Measurements from ENCODE around the gene LETMD1. TPM values are rescaled to one million over a fixed set of nuclear protein-coding genes. Genes with fewer than 3 reads are reported as not detected.

Gene LETMD1
- total RNA-seq (100 to 1,000 TPM in 1 of 5 experiments, 10 to 100 TPM in 4; 58.8 to 101 (median 77.0) TPM), polyA plus RNA-seq (10 to 100 TPM; 32.4 to 42.0 TPM), total RNA-seq (76.9 reads per million, percentile 80 among the genes with 10 or more reads in this experiment)

- Mint-ChIP-seq H3K9me3 (peaks cover 0 to 1% (median 0%) of the 10 kb centered on the region in 11 donors), H3K4me3 (peak within 1 kb of the TSS; percentile 93 to 98 (median 96)), H3K36me3 (peaks cover 0 to 9% (median 6%) of the 10 kb centered on the region in 5 donors), H3K4me1 (peaks cover 15 to 44% (median 36%) of the 10 kb centered on the region in 7 donors), H3K27ac (peak within 1 kb of the TSS; percentile 93 to 99 (median 96)), H3K27me3 (no peaks in the 10 kb centered on the region)
- DNase-seq (peak; percentile 81 to 96 (median 95)), ATAC-seq (peak; percentile 97)
- Histone ChIP-seq H3K9me3 (ENCODE audit: control insufficient read depth in 2 of 3, low read length in 3 of 3) (no peaks in the 10 kb centered on the region), H3K27ac (ENCODE audit: low read depth, low read length) (peak within 1 kb of the TSS; percentile 81), H3K4me1 (ENCODE audit: control insufficient read depth in 2 of 2, insufficient read depth in 2 of 2, low read length in 2 of 2) (peaks cover 20 to 23% of the 10 kb centered on the region in 2 donors), H3K27me3 (ENCODE audit: control insufficient read depth in 2 of 2, insufficient read depth in 2 of 2, low read length in 2 of 2) (no peaks in the 10 kb centered on the region), H3K36me3 (ENCODE audit: control insufficient read depth in 2 of 3, insufficient read depth in 3 of 3, low read length in 3 of 3) (peaks cover 0 to 6% (median 1%) of the 10 kb centered on the region in 3 experiments), H3K4me3 (ENCODE audit: low read length) (peak within 1 kb of the TSS; percentile 75)
- intact Hi-C loops (cut with micrococcal nuclease) = loop anchor here (1.0 to 10.0 kb wide), 16 partner anchors 22 to 1957 kb away; partner anchors contain the start of genes CSRNP2 (in 2 of the 2), DAZAP2 (in 2 of the 2), POU6F1 (in 2 of the 2) and SLC11A2 (in 2 of the 2)
- CTCF ChIA-PET = interaction anchor here (0.6 to 1.8 kb wide), 3 partner anchors 20 to 26 kb away, joined by 3 to 12 read pairs (median 4); no protein-coding TSS in a partner anchor
- POLR2A ChIA-PET = interaction anchor here (0.5 to 1.7 kb wide), 8 partner anchors 21 to 253 kb away, joined by 3 to 8 read pairs (median 4); partner anchors contain the start of gene SLC11A2
Measured at GRCh38 chr12:51047655-51048540, at the start of gene LETMD1. LETMD1 (plus strand) TSS chr12:51048327; CDS start chr12:51048357, 30 bp downstream.

GRCh38 chr12:50999093-50999492 lies 49.0 kb upstream of the LETMD1 start:
- H3K9me3 ChIP-seq (ENCODE audit: control insufficient read depth in 2 of 3, low read length in 3 of 3) = no peaks in the 10 kb centered on the region
- no peak overlapping the region for H3K27ac Mint-ChIP-seq
- peaks cover 0 to 61% (median 0%) of the 10 kb centered on the region in 3 experiments for H3K36me3 ChIP-seq (ENCODE audit: control insufficient read depth in 2 of 3, insufficient read depth in 3 of 3, low read length in 3 of 3)
- ATAC-seq = no peak
- ChIA-PET CTCF (interaction anchor here (0.6 to 0.7 kb wide), 2 partner anchors 10 to 165 kb away, joined by 3 read pairs; no protein-coding TSS in a partner anchor), POLR2A (interaction anchor here (0.6 to 1.0 kb wide), 3 partner anchors 27 to 236 kb away, joined by 3 to 4 read pairs (median 4); partner anchors contain the start of genes ATF1 and SLC11A2)
- no peaks in the 10 kb centered on the region for H3K27me3 Mint-ChIP-seq
- no peaks in the 10 kb centered on the region for H3K27me3 ChIP-seq (ENCODE audit: control insufficient read depth in 2 of 2, insufficient read depth in 2 of 2, low read length in 2 of 2)
- no peak overlapping the region for H3K27ac ChIP-seq (ENCODE audit: low read depth, low read length)
- no peak overlapping the region for H3K4me3 Mint-ChIP-seq
- intact Hi-C loops (cut with micrococcal nuclease) = no loop called here
- peaks cover 0 to 1% (median 0%) of the 10 kb centered on the region in 11 donors for H3K9me3 Mint-ChIP-seq
- H3K4me3 ChIP-seq (ENCODE audit: low read length) = no peak overlapping the region
- H3K4me1 Mint-ChIP-seq = peaks cover 0 to 2% (median 0%) of the 10 kb centered on the region in 7 donors
- peaks cover 11 to 52% (median 37%) of the 10 kb centered on the region in 5 donors for H3K36me3 Mint-ChIP-seq
- DNase-seq = no peak
- no peaks in the 10 kb centered on the region for H3K4me1 ChIP-seq (ENCODE audit: control insufficient read depth in 2 of 2, insufficient read depth in 2 of 2, low read length in 2 of 2)

GRCh38 chr12:51000245-51000644 lies 47.9 kb upstream of the LETMD1 start:
- no peaks in the 10 kb centered on the region for H3K9me3 Mint-ChIP-seq
- ATAC-seq (no peak), DNase-seq (no peak)
- Histone ChIP-seq H3K27me3 (ENCODE audit: control insufficient read depth in 2 of 2, insufficient read depth in 2 of 2, low read length in 2 of 2) (no peaks in the 10 kb centered on the region), H3K27ac (ENCODE audit: low read depth, low read length) (no peak overlapping the region), H3K4me1 (ENCODE audit: control insufficient read depth in 2 of 2, insufficient read depth in 2 of 2, low read length in 2 of 2) (no peaks in the 10 kb centered on the region), H3K9me3 (ENCODE audit: control insufficient read depth in 2 of 3, low read length in 3 of 3) (no peaks in the 10 kb centered on the region), H3K4me3 (ENCODE audit: low read length) (no peak overlapping the region), H3K36me3 (ENCODE audit: control insufficient read depth in 2 of 3, insufficient read depth in 3 of 3, low read length in 3 of 3) (peaks cover 0 to 61% (median 0%) of the 10 kb centered on the region in 3 experiments)
- ChIA-PET POLR2A (no interaction called here), CTCF (no interaction called here)
- H3K4me1 Mint-ChIP-seq = peaks cover 0 to 2% (median 0%) of the 10 kb centered on the region in 7 donors
- H3K27ac Mint-ChIP-seq = no peak overlapping the region
- intact Hi-C loops (cut with micrococcal nuclease) = no loop called here
- no peak overlapping the region for H3K4me3 Mint-ChIP-seq
- peaks cover 3 to 56% (median 33%) of the 10 kb centered on the region in 5 donors for H3K36me3 Mint-ChIP-seq
- no peaks in the 10 kb centered on the region for H3K27me3 Mint-ChIP-seq

GRCh38 chr12:51001799-51002198 lies 46.3 kb upstream of the LETMD1 start:
- H3K36me3 Mint-ChIP-seq = peaks cover 8 to 55% (median 22%) of the 10 kb centered on the region in 5 donors
- DNase-seq (no peak), ATAC-seq (no peak)
- H3K36me3 ChIP-seq (ENCODE audit: control insufficient read depth in 2 of 3, insufficient read depth in 3 of 3, low read length in 3 of 3) = peaks cover 0 to 58% (median under 1%) of the 10 kb centered on the region in 3 experiments
- no peaks in the 10 kb centered on the region for H3K27me3 Mint-ChIP-seq
- no peaks in the 10 kb centered on the region for H3K4me1 ChIP-seq (ENCODE audit: control insufficient read depth in 2 of 2, insufficient read depth in 2 of 2, low read length in 2 of 2)
- no peak overlapping the region for H3K4me3 ChIP-seq (ENCODE audit: low read length)
- intact Hi-C loops (cut with micrococcal nuclease) = no loop called here
- ChIA-PET POLR2A (interaction anchor here (0.5 kb wide), 1 partner anchor 17 kb away, joined by 3 read pairs; no protein-coding TSS in a partner anchor), CTCF (no interaction called here)
- no peak overlapping the region for H3K27ac ChIP-seq (ENCODE audit: low read depth, low read length)
- H3K27me3 ChIP-seq (ENCODE audit: control insufficient read depth in 2 of 2, insufficient read depth in 2 of 2, low read length in 2 of 2) = no peaks in the 10 kb centered on the region
- H3K9me3 ChIP-seq (ENCODE audit: control insufficient read depth in 2 of 3, low read length in 3 of 3) = no peaks in the 10 kb centered on the region
- no peaks in the 10 kb centered on the region for H3K9me3 Mint-ChIP-seq
- H3K27ac Mint-ChIP-seq = peak overlapping the region in 1 of 9 donors; percentile 22
- peaks cover 0 to 4% (median 0%) of the 10 kb centered on the region in 7 donors for H3K4me1 Mint-ChIP-seq
- no peak overlapping the region for H3K4me3 Mint-ChIP-seq

GRCh38 chr12:51004504-51004903 lies 43.6 kb upstream of the LETMD1 start:
- POLR2A ChIA-PET = no interaction called here
- Histone ChIP-seq H3K4me1 (ENCODE audit: control insufficient read depth in 2 of 2, insufficient read depth in 2 of 2, low read length in 2 of 2) (peaks cover 0 to 13% of the 10 kb centered on the region in 2 donors), H3K36me3 (ENCODE audit: control insufficient read depth in 2 of 3, insufficient read depth in 3 of 3, low read length in 3 of 3) (peaks cover 0 to 39% (median 3%) of the 10 kb centered on the region in 3 experiments), H3K27ac (ENCODE audit: low read depth, low read length) (no peak overlapping the region), H3K9me3 (ENCODE audit: control insufficient read depth in 2 of 3, low read length in 3 of 3) (no peaks in the 10 kb centered on the region), H3K27me3 (ENCODE audit: control insufficient read depth in 2 of 2, insufficient read depth in 2 of 2, low read length in 2 of 2) (no peaks in the 10 kb centered on the region), H3K4me3 (ENCODE audit: low read length) (no peak overlapping the region)
- CTCF ChIA-PET = no interaction called here
- peaks cover 8 to 41% (median 20%) of the 10 kb centered on the region in 5 donors for H3K36me3 Mint-ChIP-seq
- no peak for DNase-seq
- peak overlapping the region in 3 of 9 donors; percentile 1 to 36 (median 26) for H3K27ac Mint-ChIP-seq
- ATAC-seq = no peak
- no peaks in the 10 kb centered on the region for H3K27me3 Mint-ChIP-seq
- intact Hi-C loops (cut with micrococcal nuclease) = no loop called here
- H3K4me1 Mint-ChIP-seq = peaks cover 8 to 17% (median 16%) of the 10 kb centered on the region in 7 donors
- no peak overlapping the region for H3K4me3 Mint-ChIP-seq
- H3K9me3 Mint-ChIP-seq = no peaks in the 10 kb centered on the region

- intact Hi-C loops (cut with micrococcal nuclease) = no loop called here
- Mint-ChIP-seq H3K36me3 (peaks cover 8 to 40% (median 18%) of the 10 kb centered on the region in 5 donors), H3K27ac (peak overlapping the region in 5 of 9 donors; percentile 14 to 77 (median 36)), H3K9me3 (no peaks in the 10 kb centered on the region), H3K4me1 (peaks cover 8 to 22% (median 20%) of the 10 kb centered on the region in 7 donors), H3K4me3 (no peak overlapping the region), H3K27me3 (no peaks in the 10 kb centered on the region)
- CTCF ChIA-PET = interaction anchor here (1.2 to 1.4 kb wide), 2 partner anchors 15 to 22 kb away, joined by 3 read pairs; partner anchors contain the start of gene SLC11A2
- Histone ChIP-seq H3K9me3 (ENCODE audit: control insufficient read depth in 2 of 3, low read length in 3 of 3) (no peaks in the 10 kb centered on the region), H3K36me3 (ENCODE audit: control insufficient read depth in 2 of 3, insufficient read depth in 3 of 3, low read length in 3 of 3) (peaks cover 0 to 36% (median 3%) of the 10 kb centered on the region in 3 experiments), H3K27me3 (ENCODE audit: control insufficient read depth in 2 of 2, insufficient read depth in 2 of 2, low read length in 2 of 2) (no peaks in the 10 kb centered on the region), H3K4me3 (ENCODE audit: low read length) (no peak overlapping the region), H3K4me1 (ENCODE audit: control insufficient read depth in 2 of 2, insufficient read depth in 2 of 2, low read length in 2 of 2) (peaks cover 0 to 17% of the 10 kb centered on the region in 2 donors), H3K27ac (ENCODE audit: low read depth, low read length) (no peak overlapping the region)
- ATAC-seq = no peak
- DNase-seq = no peak
- POLR2A ChIA-PET = interaction anchor here (1.0 kb wide), 1 partner anchor 42 kb away, joined by 3 read pairs; no protein-coding TSS in a partner anchor
Measured at GRCh38 chr12:51005030-51005429, 43.1 kb upstream of the LETMD1 start.
